Esophagus squamous epithelium (tissue), 5 donors: ENCODE measurements around the gene AATK. TPM values are rescaled to one million over a fixed set of nuclear protein-coding genes. Genes with fewer than 3 reads are reported as not detected.

ENCODE experiments used
- DNase-seq: peaks from one replicate; lab custom pipeline; 2025; lab: John Stamatoyannopoulos, UW
- H3K27ac ChIP-seq, 4 donors: fragments of 200-600 bp; sonication (generic); one replicate each; pipeline ENCODE4 v1.5.1; 2016 to 2019; ENCODE audit warnings: mild to moderate bottlenecking in 1 of 4
- H3K27me3 ChIP-seq, 4 donors: fragments of 200-600 bp; sonication (generic); 1 replicate in 3 of 4; 2 replicates in 1 of 4; pipeline versions ENCODE4 v1.5.1 to v1.6.0; 2017 to 2021; ENCODE audit warnings: antibody characterized with exemption in 1 of 4
- H3K36me3 ChIP-seq, 3 donors: fragments of 200-600 bp; sonication (generic); one replicate each; pipeline ENCODE4 v1.5.1; 2016 to 2019
- H3K4me1 ChIP-seq, 3 donors: fragments of 200-600 bp; sonication (generic); one replicate each; pipeline ENCODE4 v1.5.1; 2017 to 2019
- H3K4me3 ChIP-seq, 4 donors: fragments of 200-600 bp; sonication (generic); 1 replicate in 3 of 4; 2 replicates in 1 of 4; pipeline ENCODE4 v1.5.1; 2016 to 2019; ENCODE audit warnings: mild to moderate bottlenecking in 2 of 4, moderate library complexity in 1 of 4
- H3K9me3 ChIP-seq, 3 donors: fragments of 200-600 bp; sonication (generic); one replicate each; pipeline ENCODE4 v1.5.1; 2016 to 2019
- POLR2A ChIP-seq, 4 donors: fragments of 450-650 bp; IDR thresholded peaks; one replicate each; pipeline ENCODE4 v1.6.1; 2017; ENCODE audit warnings: antibody characterized with exemption in 4 of 4, mild to moderate bottlenecking in 4 of 4, moderate library complexity in 3 of 4
- WGBS, 2 donors: methylation state at CpG; one replicate each; pipeline ENCODE4 v1.1.5; 2018; 5-methylcytosine and 5-hydroxymethylcytosine counted together
- intact Hi-C: fragments of 100-400 bp; cut with DNase I; formaldehyde crosslinking; loops from one replicate; pipeline ENCODE4 v1.15.0; 2022
- total RNA-seq, 4 donors: library from RNA; depleted of rRNA; stranded (reverse); fragments of >200 nt; gene quantifications; one replicate each; pipeline ENCODE4 v1.1.0, GENCODE V29; 2016
- TF ChIP-seq, protein P1 (sequence below), 6 experiments: fragments of 450-650 bp in 4 of 6; fragments of 200-600 bp in 2 of 6; sonication (generic) in 2 of 6; IDR thresholded peaks; one replicate each; pipeline ENCODE4 v1.5.1; 2016 to 2019; ENCODE audit warnings: antibody characterized with exemption in 6 of 6, mild to moderate bottlenecking in 4 of 6, moderate library complexity in 4 of 6
- donor health status: DM: yes; HTN: yes; CAD: no.

Gene AATK
- total RNA-seq, 4 donors from 2014 or later, result 0.57 to 1.5 (median 0.70) TPM; not detected in 1

DNA sequence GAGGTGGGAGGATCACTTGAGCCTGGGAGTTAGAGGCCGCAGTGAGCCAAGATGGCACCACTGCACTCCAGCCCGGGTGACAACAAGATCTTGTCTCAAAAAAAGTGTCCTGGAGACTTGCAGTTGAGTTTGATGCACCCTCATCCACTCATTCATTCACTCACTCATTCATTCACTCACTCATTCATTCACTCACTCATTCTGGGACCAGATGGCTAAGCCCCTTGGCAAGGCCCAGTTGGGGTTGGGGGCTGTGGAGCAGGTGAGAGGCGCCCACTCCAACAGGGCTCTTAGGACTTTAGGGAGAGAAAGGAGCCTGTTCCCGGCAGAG is 1.1 kb upstream of the AATK start:
- no peak for TF ChIP-seq POLR2A (IDR thresholded peaks at IDR 0.05)
- TF ChIP-seq, protein P1, sequence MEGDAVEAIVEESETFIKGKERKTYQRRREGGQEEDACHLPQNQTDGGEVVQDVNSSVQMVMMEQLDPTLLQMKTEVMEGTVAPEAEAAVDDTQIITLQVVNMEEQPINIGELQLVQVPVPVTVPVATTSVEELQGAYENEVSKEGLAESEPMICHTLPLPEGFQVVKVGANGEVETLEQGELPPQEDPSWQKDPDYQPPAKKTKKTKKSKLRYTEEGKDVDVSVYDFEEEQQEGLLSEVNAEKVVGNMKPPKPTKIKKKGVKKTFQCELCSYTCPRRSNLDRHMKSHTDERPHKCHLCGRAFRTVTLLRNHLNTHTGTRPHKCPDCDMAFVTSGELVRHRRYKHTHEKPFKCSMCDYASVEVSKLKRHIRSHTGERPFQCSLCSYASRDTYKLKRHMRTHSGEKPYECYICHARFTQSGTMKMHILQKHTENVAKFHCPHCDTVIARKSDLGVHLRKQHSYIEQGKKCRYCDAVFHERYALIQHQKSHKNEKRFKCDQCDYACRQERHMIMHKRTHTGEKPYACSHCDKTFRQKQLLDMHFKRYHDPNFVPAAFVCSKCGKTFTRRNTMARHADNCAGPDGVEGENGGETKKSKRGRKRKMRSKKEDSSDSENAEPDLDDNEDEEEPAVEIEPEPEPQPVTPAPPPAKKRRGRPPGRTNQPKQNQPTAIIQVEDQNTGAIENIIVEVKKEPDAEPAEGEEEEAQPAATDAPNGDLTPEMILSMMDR (IDR thresholded peaks at IDR 0.05), result no peak
- H3K4me1 ChIP-seq, result peaks cover 6 to 24% (median 12%) of the 10 kb centered on the region in 3 donors
- H3K36me3 ChIP-seq, result no peaks in the 10 kb centered on the region
- H3K27ac ChIP-seq, result no peak overlapping the region
- H3K9me3 ChIP-seq, result no peaks in the 10 kb centered on the region
- H3K27me3 ChIP-seq, result peaks cover 0 to 68% (median 7%) of the 10 kb centered on the region in 4 donors
- intact Hi-C loops, result no loop called here
- no peak for DNase-seq
- 80% methylated on average over 1 of the region's 4 CpGs; no CpG with 5 or more reads in 1 of the 2 donors for WGBS, 2 donors
- no peak overlapping the region for H3K4me3 ChIP-seq

- H3K27ac ChIP-seq, result peak within 1 kb of the TSS in 2 of 4 donors; percentile 29 to 44
- 31 to 44% methylated on average over 8 to 19 of the region's 46 CpGs for WGBS, 2 donors
- H3K9me3 ChIP-seq, result no peaks in the 10 kb centered on the region
- H3K27me3 ChIP-seq, result peaks cover 0 to 70% (median 7%) of the 10 kb centered on the region in 4 donors
- no peak for DNase-seq
- intact Hi-C loops, result no loop called here
- no peaks in the 10 kb centered on the region for H3K36me3 ChIP-seq
- no peak for TF ChIP-seq POLR2A (IDR thresholded peaks at IDR 0.05)
- TF ChIP-seq, protein P1 (IDR thresholded peaks at IDR 0.05), result no peak
- H3K4me1 ChIP-seq, result peaks cover 6 to 28% (median 12%) of the 10 kb centered on the region in 3 donors
- H3K4me3 ChIP-seq, result peak within 1 kb of the TSS; percentile 9 to 59 (median 30)
Measured at GRCh38 chr17:81165246-81166032, 582 bp downstream of the AATK start, which contains the start of gene PVALEF. TSS of gene PVALEF (plus strand) at chr17:81165507. CDS start at chr17:81181227, 15,720 bp downstream.

DNA sequence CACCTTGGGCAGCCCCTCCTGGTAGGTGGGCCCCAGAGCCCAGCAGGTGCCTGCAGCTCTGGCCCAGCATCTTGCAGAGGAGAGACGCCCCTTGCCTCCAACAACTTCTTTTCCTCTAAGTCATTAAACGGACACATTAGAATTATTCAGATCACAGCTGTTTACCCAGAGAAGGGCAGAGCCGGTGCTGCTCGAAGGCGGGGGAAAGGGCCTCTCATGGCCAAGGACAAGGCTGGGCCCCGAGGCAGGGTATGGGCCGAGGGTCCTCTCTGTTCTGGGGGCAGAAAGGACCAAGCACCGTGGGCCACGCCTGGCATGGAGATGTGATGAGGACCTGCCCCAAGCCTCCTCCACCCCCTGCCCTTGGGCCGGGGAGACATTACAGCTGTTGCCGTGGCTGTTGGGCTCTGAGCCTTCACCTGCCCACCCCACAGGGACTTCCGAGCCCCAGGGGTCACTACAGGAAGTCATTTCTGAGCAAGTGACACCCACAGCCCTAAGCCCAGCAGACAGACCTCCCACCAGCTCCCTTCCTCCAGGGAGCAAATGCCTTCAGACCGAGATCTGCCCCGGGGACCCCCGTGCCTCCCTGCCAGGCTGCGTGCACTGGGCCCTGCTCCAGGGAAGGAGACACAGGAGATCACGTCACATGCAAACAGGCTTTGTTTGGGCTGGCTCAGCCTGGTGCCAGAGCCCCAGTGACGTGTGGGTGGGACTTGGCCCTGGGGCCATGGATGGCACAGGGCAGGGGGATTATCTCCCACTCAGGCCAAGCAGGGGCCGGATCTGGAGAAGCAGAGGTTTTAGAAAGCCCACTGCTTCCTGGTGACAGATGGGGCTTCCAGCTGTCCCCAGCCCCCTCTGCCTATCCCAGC is 1.4 kb downstream of the AATK start:
- H3K27me3 ChIP-seq, result peaks cover 0 to 78% (median 7%) of the 10 kb centered on the region in 4 donors
- H3K9me3 ChIP-seq, result no peaks in the 10 kb centered on the region
- TF ChIP-seq POLR2A (IDR thresholded peaks at IDR 0.05), result no peak
- TF ChIP-seq, protein P1 (IDR thresholded peaks at IDR 0.05), result no peak
- H3K4me1 ChIP-seq, result peaks cover 6 to 35% (median 12%) of the 10 kb centered on the region in 3 donors
- H3K4me3 ChIP-seq, result peak overlapping the region in 1 of 4 donors; percentile 59
- H3K36me3 ChIP-seq, result no peaks in the 10 kb centered on the region
- WGBS, 2 donors, result 20 to 33% methylated on average over 2 to 6 of the region's 19 CpGs
- H3K27ac ChIP-seq, result peak overlapping the region in 2 of 4 donors; percentile 29 to 44
- DNase-seq, result no peak
- intact Hi-C loops, result no loop called here

GRCh38 chr17:81163703-81164370 is 2.2 kb downstream of the AATK start:
- no peaks in the 10 kb centered on the region for H3K36me3 ChIP-seq
- intact Hi-C loops, result no loop called here
- H3K27ac ChIP-seq, result no peak overlapping the region
- DNase-seq, result no peak
- TF ChIP-seq POLR2A (IDR thresholded peaks at IDR 0.05), result no peak
- TF ChIP-seq, protein P1 (IDR thresholded peaks at IDR 0.05), result no peak
- H3K9me3 ChIP-seq, result no peaks in the 10 kb centered on the region
- H3K4me3 ChIP-seq, result no peak overlapping the region
- H3K4me1 ChIP-seq, result peaks cover 6 to 38% (median 12%) of the 10 kb centered on the region in 3 donors
- 64% methylated on average over 7 of the region's 15 CpGs; no CpG with 5 or more reads in 1 of the 2 donors for WGBS, 2 donors
- peaks cover 0 to 85% (median 7%) of the 10 kb centered on the region in 4 donors for H3K27me3 ChIP-seq
